Measurements from ENCODE around the gene NOMO2.
"Not testable (repeated sequence)": the region's sequence is repeated elsewhere in the genome, so short reads cannot be mapped to it uniquely, and the experiment has no call there.

Gene NOMO2

GRCh38 chr16:18525882-18526482 is 35.9 kb downstream of the NOMO2 start:
- H3K9me2 ChIP-seq (replicated peaks; ENCODE audit: insufficient read depth, low read length); H3F3A ChIP-seq (ENCODE audit: insufficient read depth); H3K4me3 ChIP-seq (ENCODE audit: insufficient read depth, low read length, poor library complexity, severe bottlenecking); H3K4me2 ChIP-seq (ENCODE audit: low read depth, low read length, poor library complexity, severe bottlenecking); H2AFZ ChIP-seq (ENCODE audit: low read depth, low read length, severe bottlenecking); H3K27ac ChIP-seq (ENCODE audit: low read depth, low read length); H3K36me3 ChIP-seq (ENCODE audit: low read length); H3K27me3 ChIP-seq (ENCODE audit: low read length); H3K9me3 ChIP-seq (ENCODE audit: insufficient read depth, low read length); H3K9ac ChIP-seq (ENCODE audit: low read length); H3K79me2 ChIP-seq (ENCODE audit: insufficient read depth, low read length); H4K20me1 ChIP-seq (ENCODE audit: low read depth, low read length): not testable (repeated sequence)

GRCh38 chr16:18522637-18523036 is 39.3 kb downstream of the NOMO2 start:
- not testable (repeated sequence) for H3K9me3 ChIP-seq (ENCODE audit: insufficient read depth, low read length); H3F3A ChIP-seq (ENCODE audit: insufficient read depth); H4K20me1 ChIP-seq (ENCODE audit: low read depth, low read length); H3K27ac ChIP-seq (ENCODE audit: low read depth, low read length); H3K27me3 ChIP-seq (ENCODE audit: low read length); H3K4me3 ChIP-seq (ENCODE audit: insufficient read depth, low read length, poor library complexity, severe bottlenecking); H2AFZ ChIP-seq (ENCODE audit: low read depth, low read length, severe bottlenecking); H3K4me2 ChIP-seq (ENCODE audit: low read depth, low read length, poor library complexity, severe bottlenecking); H3K36me3 ChIP-seq (ENCODE audit: low read length); H3K9me2 ChIP-seq (replicated peaks; ENCODE audit: insufficient read depth, low read length); H3K79me2 ChIP-seq (ENCODE audit: insufficient read depth, low read length); H3K9ac ChIP-seq (ENCODE audit: low read length)

- H2AFZ ChIP-seq (ENCODE audit: low read depth, low read length, severe bottlenecking); H3K9me2 ChIP-seq (replicated peaks; ENCODE audit: insufficient read depth, low read length); H3K4me2 ChIP-seq (ENCODE audit: low read depth, low read length, poor library complexity, severe bottlenecking); H3K27ac ChIP-seq (ENCODE audit: low read depth, low read length); H3K9ac ChIP-seq (ENCODE audit: low read length); H3K36me3 ChIP-seq (ENCODE audit: low read length); H3K4me3 ChIP-seq (ENCODE audit: insufficient read depth, low read length, poor library complexity, severe bottlenecking); H4K20me1 ChIP-seq (ENCODE audit: low read depth, low read length); H3F3A ChIP-seq (ENCODE audit: insufficient read depth); H3K9me3 ChIP-seq (ENCODE audit: insufficient read depth, low read length); H3K79me2 ChIP-seq (ENCODE audit: insufficient read depth, low read length); H3K27me3 ChIP-seq (ENCODE audit: low read length): not testable (repeated sequence)
Measured at GRCh38 chr16:18521445-18522181, 40.3 kb downstream of the NOMO2 start.

- H3K4me2 ChIP-seq (ENCODE audit: low read depth, low read length, poor library complexity, severe bottlenecking); H3K4me3 ChIP-seq (ENCODE audit: insufficient read depth, low read length, poor library complexity, severe bottlenecking); H3K9ac ChIP-seq (ENCODE audit: low read length); H4K20me1 ChIP-seq (ENCODE audit: low read depth, low read length); H3K79me2 ChIP-seq (ENCODE audit: insufficient read depth, low read length); H3K9me3 ChIP-seq (ENCODE audit: insufficient read depth, low read length); H3F3A ChIP-seq (ENCODE audit: insufficient read depth); H3K27ac ChIP-seq (ENCODE audit: low read depth, low read length); H3K9me2 ChIP-seq (replicated peaks; ENCODE audit: insufficient read depth, low read length); H3K36me3 ChIP-seq (ENCODE audit: low read length); H3K27me3 ChIP-seq (ENCODE audit: low read length); H2AFZ ChIP-seq (ENCODE audit: low read depth, low read length, severe bottlenecking): not testable (repeated sequence)
Measured at GRCh38 chr16:18518536-18519283, 43.2 kb downstream of the NOMO2 start.

- not testable (repeated sequence) for H3F3A ChIP-seq (ENCODE audit: insufficient read depth); H4K20me1 ChIP-seq (ENCODE audit: low read depth, low read length); H3K79me2 ChIP-seq (ENCODE audit: insufficient read depth, low read length); H3K9me3 ChIP-seq (ENCODE audit: insufficient read depth, low read length); H3K4me3 ChIP-seq (ENCODE audit: insufficient read depth, low read length, poor library complexity, severe bottlenecking); H2AFZ ChIP-seq (ENCODE audit: low read depth, low read length, severe bottlenecking); H3K9me2 ChIP-seq (replicated peaks; ENCODE audit: insufficient read depth, low read length); H3K4me2 ChIP-seq (ENCODE audit: low read depth, low read length, poor library complexity, severe bottlenecking); H3K36me3 ChIP-seq (ENCODE audit: low read length); H3K27me3 ChIP-seq (ENCODE audit: low read length); H3K9ac ChIP-seq (ENCODE audit: low read length); H3K27ac ChIP-seq (ENCODE audit: low read depth, low read length)
Measured at GRCh38 chr16:18498430-18498829, 63.5 kb downstream of the NOMO2 start.

- not testable (repeated sequence) for H3K36me3 ChIP-seq (ENCODE audit: low read length); H3F3A ChIP-seq (ENCODE audit: insufficient read depth); H3K4me2 ChIP-seq (ENCODE audit: low read depth, low read length, poor library complexity, severe bottlenecking); H3K27ac ChIP-seq (ENCODE audit: low read depth, low read length); H3K9me2 ChIP-seq (replicated peaks; ENCODE audit: insufficient read depth, low read length); H3K4me3 ChIP-seq (ENCODE audit: insufficient read depth, low read length, poor library complexity, severe bottlenecking); H4K20me1 ChIP-seq (ENCODE audit: low read depth, low read length); H2AFZ ChIP-seq (ENCODE audit: low read depth, low read length, severe bottlenecking); H3K9ac ChIP-seq (ENCODE audit: low read length); H3K9me3 ChIP-seq (ENCODE audit: insufficient read depth, low read length); H3K27me3 ChIP-seq (ENCODE audit: low read length); H3K79me2 ChIP-seq (ENCODE audit: insufficient read depth, low read length)
Measured at GRCh38 chr16:18497032-18497431, 64.9 kb downstream of the NOMO2 start.

GRCh38 chr16:18492118-18492897 is 69.6 kb downstream of the NOMO2 start:
- not testable (repeated sequence) for H3K27ac ChIP-seq (ENCODE audit: low read depth, low read length); H3K4me3 ChIP-seq (ENCODE audit: insufficient read depth, low read length, poor library complexity, severe bottlenecking); H3K9ac ChIP-seq (ENCODE audit: low read length); H3K27me3 ChIP-seq (ENCODE audit: low read length); H3K9me2 ChIP-seq (replicated peaks; ENCODE audit: insufficient read depth, low read length); H2AFZ ChIP-seq (ENCODE audit: low read depth, low read length, severe bottlenecking); H3K36me3 ChIP-seq (ENCODE audit: low read length); H4K20me1 ChIP-seq (ENCODE audit: low read depth, low read length); H3F3A ChIP-seq (ENCODE audit: insufficient read depth); H3K9me3 ChIP-seq (ENCODE audit: insufficient read depth, low read length); H3K4me2 ChIP-seq (ENCODE audit: low read depth, low read length, poor library complexity, severe bottlenecking); H3K79me2 ChIP-seq (ENCODE audit: insufficient read depth, low read length)
